NCI-H2029 treated with DMSO at 0.1 percent for 48 hours (cell line): ENCODE measurements around the gene ASAH2B.

Experiments
- DNase-seq: peaks from one replicate; lab custom pipeline; 2025; lab: John Stamatoyannopoulos, UW

Gene ASAH2B

DNA sequence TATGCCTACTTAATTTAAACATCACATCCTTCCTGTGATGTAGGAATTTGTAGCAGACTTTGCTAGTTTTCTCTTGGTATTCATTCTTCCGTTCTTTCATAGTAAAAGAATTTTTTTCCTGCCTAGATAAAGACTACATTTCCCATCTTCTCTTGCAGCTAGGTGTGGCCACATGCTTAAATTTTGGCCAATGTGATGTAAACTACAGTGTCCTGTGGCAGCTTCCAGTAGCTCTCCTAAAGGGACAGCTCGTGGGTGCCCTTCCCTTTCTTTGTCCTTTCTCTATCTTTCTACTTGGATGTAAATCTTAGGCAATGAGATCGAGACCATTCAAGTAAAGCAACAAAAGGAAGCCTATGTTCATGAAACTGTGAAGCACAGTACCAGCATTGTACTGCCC, 58.6 kb downstream of the ASAH2B start:
- no peak for DNase-seq

DNA sequence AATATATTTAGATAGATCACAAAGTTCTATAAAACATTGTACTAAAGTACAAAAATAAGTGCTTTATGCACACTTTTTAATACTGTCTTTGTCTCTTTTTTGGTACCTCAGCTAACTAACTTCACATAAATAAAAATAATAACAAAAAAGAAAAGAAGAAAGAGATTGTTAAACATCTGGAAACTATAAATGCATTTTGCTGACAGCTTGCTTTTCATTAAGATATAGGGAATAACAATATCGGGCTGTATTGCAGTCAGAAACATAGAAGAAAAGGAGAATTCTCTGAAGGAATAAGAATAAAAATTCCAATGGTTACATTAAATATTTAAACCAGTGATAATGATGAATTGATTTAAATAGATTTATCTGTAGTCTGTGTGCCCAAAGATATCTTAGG, 59.9 kb downstream of the ASAH2B start:
- no peak for DNase-seq

DNA sequence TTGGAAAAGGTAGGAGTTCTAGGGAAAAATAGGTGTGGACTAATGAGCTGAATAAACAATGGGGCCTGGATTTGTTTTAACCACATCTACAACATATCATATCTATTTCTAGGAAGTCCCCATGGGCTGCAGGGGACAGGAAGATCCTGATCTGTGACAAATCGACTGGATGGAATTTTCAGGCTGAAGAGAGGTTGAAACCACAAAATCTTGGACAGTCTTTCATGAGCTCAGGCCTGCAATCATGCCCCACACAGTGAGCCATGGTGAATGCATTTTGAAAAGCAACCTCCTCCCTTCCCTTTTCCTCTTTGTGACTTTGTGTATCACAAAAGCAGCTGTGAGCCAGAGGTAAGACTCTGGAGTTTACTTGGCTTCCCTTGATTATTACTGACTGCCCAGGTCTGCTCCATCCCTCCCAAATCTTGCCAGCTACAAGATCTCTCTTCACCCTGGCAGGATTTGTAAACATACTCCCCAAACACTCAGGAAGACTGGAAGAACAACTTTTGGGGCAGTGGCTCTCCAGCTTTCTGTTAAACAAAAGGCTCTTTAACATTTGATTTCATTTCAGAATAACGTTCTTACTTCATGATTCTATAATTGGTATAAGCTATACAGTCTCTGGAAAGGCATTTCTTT, 66.4 kb downstream of the ASAH2B start:
- no peak for DNase-seq

DNA sequence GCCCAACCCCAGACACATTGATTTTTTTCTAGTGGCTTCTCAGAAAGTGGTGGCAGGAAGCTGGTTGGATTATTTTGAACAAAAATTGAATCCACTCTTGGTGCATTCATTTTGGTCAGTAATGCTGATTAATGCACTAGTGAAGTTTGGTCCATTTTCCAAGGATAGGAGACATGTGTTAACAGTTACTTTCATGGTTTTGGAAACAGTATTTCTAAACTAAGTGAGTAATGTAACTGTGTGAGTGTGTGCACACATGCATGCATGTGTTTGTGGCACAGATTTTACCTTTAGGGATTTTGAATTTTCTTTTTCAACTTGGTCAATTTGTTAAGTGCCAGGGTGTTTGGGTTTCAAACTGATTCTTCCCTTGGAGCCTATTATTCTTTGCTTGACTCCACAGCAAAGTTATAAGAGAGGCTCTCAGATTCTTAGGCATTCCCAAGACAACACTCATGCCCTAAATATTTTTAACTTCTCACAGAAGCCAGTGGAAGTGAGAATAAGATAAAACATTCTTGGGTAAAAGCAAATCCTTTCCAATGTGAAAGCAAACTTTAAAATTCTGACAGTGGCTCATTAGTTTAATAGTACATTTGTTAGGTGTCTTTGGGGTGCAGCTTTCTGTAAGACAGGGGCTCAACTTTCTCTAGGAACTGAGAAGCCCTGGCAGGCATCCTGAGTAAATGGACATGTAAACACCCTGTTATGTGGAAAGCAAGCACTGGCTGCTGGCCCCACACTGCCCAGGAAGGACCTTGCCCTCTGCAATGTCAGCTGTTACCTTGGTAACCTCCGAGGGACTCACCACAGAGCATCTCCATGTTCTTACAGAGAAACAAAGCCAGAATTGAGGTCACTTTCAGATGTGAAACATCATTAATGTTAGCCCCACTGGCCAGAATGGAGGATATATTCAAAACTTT, 68.4 kb downstream of the ASAH2B start:
- no peak for DNase-seq
